ENCODE measurements around the gene PATJ.

DNA sequence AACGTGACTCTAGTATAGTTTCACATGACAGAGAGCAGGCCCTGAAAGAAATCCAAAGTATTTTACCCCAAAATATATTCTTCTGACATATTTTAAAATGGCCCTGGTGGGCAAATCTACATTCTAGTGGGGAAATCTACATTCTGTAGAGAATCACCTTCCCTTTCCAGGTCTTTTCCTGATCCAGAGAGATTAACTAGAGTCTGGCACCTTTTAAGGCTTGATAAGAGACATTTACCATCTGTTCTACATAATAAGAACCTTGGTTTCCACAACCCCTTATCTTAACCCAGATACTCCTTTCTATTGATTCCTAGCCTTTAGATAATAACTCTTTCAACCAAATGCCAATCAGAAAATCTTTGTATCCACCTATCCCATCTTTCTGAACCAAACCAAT, 435.3 kb downstream of the PATJ start:
- TF ChIP-seq, protein P1, sequence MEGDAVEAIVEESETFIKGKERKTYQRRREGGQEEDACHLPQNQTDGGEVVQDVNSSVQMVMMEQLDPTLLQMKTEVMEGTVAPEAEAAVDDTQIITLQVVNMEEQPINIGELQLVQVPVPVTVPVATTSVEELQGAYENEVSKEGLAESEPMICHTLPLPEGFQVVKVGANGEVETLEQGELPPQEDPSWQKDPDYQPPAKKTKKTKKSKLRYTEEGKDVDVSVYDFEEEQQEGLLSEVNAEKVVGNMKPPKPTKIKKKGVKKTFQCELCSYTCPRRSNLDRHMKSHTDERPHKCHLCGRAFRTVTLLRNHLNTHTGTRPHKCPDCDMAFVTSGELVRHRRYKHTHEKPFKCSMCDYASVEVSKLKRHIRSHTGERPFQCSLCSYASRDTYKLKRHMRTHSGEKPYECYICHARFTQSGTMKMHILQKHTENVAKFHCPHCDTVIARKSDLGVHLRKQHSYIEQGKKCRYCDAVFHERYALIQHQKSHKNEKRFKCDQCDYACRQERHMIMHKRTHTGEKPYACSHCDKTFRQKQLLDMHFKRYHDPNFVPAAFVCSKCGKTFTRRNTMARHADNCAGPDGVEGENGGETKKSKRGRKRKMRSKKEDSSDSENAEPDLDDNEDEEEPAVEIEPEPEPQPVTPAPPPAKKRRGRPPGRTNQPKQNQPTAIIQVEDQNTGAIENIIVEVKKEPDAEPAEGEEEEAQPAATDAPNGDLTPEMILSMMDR (IDR thresholded peaks at IDR 0.05 in 2 of 3, conservative IDR thresholded peaks at IDR 0.05 in 1 of 3; ENCODE audit: borderline replicate concordance in 1 of 3, insufficient read depth in 1 of 3, low read depth in 2 of 3, low read length in 2 of 3), result no peak
- TF ChIP-seq ZFX (IDR thresholded peaks at IDR 0.05) (no peak), EZH2 (IDR thresholded peaks at IDR 0.05) (no peak), POLR2A (IDR thresholded peaks at IDR 0.05; ENCODE audit: borderline replicate concordance, extremely low read depth, insufficient read depth, insufficient read length) (no peak)
- TF ChIP-seq, protein P2, sequence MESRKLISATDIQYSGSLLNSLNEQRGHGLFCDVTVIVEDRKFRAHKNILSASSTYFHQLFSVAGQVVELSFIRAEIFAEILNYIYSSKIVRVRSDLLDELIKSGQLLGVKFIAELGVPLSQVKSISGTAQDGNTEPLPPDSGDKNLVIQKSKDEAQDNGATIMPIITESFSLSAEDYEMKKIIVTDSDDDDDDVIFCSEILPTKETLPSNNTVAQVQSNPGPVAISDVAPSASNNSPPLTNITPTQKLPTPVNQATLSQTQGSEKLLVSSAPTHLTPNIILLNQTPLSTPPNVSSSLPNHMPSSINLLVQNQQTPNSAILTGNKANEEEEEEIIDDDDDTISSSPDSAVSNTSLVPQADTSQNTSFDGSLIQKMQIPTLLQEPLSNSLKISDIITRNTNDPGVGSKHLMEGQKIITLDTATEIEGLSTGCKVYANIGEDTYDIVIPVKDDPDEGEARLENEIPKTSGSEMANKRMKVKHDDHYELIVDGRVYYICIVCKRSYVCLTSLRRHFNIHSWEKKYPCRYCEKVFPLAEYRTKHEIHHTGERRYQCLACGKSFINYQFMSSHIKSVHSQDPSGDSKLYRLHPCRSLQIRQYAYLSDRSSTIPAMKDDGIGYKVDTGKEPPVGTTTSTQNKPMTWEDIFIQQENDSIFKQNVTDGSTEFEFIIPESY (IDR thresholded peaks at IDR 0.05; ENCODE audit: extremely low read depth, insufficient replicate concordance, low read length), result no peak
